HL-60/S4 treated with phorbol 12-myristate 13-acetate at 8.2 ng/mL for 4 days and 3 days (cell line): ENCODE results near the gene VILL.

ENCODE experiments used
- in situ Hi-C: fragments of 300-500 bp; cut with MboI; formaldehyde crosslinking; loops from 2 replicates; pipeline ENCODE4 v1.15.0; 2022; ENCODE audit warnings: low sequenced_read_pairs

Gene VILL

DNA sequence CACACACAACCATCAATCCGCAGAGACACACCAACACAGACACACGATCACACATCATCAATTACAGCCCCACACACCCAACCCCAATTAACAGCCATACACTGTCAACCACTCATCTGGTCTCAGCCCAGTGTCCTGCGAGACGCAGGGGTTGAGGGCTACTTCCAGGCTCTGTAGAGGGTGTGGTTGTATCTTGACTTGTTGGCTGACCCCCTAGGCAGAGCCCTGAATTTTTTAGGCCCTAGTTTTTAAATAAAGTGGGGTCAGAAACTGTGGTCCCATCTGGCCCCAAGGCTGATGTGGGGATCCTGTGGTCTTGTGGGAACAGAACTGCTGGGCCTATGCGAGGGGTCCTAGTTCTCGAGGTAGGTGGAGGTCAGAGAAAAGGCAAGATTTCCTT, 9.2 kb downstream of the VILL start:
- in situ Hi-C loops: no loop called here

DNA sequence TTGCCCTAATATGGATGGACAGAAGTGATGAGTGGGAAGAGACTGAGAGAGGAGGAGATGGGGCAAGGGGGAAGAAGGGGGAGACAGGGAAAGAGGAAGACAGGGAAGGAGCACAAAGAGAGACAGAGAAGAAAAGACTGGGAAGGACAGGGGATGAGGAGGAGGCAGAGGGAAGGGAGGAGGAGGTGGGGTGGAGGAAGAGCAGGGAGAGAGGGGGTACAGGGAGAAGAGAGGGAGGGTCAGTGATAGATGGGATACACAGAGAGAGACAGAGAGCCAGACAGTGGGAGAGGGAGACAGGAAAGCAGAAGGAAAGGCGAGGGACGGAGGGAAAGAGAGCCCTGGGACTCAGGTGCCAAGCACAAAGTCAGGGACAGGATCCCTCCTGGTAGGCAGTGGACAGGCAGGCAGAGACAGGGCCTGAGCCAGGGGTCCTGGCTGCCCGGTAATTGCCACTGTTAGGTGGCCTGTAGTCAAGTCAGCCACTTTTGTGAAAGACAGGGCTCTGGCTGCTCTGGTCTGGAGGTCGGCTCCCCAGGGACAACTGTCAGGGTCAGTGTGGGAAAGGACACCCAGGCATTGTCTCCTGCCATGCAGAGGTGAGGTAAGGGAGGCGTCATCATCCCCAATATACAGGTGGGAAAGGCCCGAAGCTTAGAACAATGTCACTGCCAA, 9.8 kb downstream of the VILL start:
- in situ Hi-C loops: no loop called here

DNA sequence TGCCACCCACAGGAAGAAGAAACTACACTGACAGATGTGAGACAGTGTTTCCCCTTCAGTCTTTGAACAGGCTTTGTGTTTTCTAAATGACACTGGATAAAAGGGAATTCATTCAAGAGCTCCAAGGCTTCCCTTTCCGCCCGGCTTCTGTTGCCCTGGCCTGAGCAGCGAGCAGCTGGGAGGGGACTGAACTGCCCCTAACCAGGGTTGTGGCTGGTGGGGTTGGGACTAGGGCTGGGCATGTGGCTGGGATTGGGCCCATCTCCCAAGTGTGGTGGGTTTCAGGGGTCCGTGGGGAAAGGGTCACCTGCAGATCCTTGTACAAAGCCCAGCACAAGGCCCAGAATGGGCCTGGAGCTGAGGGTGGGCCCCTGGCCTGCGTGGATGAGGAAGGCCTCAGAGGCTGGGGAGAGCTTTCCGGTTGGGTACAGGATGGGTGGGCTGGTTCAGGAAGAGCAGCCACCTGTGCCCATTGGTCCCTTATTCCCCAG, 10.4 kb downstream of the VILL start:
- in situ Hi-C loops: no loop called here

DNA sequence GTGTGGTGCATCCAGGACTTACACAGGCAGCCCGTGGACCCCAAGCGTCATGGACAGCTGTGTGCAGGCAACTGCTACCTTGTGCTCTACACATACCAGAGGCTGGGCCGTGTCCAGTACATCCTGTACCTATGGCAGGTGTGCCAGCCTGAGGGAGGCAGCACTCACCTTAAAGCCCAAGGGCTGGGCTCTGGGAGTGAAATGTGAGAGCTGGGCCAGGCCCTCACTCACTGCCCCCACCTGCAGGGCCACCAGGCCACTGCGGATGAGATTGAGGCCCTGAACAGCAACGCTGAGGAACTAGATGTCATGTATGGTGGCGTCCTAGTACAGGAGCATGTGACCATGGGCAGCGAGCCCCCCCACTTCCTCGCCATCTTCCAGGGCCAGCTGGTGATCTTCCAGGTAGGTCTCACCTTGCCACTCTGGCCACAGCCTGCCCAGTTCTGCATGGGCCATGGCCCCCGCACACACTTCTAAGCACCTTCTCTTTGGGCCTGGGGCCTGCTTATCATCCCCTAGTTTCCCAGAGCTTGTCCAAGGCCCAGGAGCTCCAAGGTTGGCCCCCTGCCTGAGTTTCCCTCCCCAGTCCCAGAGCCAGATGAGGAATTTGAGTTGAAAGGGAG, 11.0 kb downstream of the VILL start:
- in situ Hi-C loops: no loop called here

DNA sequence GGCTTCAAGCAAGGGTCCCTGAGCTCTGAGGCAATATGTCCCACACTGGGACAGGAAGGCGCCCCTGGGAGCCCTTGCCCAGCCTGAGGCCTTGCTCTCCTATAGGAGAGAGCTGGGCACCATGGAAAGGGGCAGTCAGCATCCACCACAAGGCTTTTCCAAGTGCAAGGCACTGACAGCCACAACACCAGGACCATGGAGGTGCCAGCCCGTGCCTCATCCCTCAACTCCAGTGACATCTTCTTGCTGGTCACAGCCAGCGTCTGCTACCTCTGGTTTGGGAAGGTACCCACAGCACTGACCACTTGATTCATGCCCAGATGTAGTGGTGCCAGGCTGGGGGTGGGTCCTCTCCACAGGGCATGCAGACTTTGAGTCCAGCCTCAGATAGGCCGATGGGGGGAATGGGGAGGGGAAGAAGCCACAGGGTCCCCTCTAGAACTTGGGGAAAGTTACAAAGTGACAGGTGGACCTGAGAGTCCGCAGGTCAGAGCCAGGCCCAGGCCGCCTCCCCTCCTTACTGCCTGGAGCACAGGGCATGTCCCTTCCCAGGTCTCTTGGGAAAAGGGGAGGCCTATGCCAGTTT, 11.8 kb downstream of the VILL start:
- in situ Hi-C loops: no loop called here

DNA sequence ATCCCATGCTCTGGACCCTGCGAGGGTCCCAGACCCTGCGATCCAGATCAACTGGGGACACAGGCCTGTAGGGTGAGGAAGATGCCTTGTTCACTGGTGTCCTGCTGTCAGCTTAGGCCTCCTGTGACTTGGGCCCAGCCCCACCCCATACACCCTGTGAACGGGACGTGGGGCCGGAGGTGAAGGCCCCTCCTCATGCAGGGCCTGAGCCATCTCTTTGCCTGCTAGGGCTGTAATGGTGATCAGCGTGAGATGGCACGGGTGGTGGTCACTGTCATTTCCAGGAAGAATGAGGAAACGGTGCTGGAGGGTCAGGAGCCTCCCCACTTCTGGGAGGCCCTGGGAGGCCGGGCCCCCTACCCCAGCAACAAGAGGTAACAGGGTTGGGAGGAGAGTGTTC, 12.4 kb downstream of the VILL start:
- in situ Hi-C loops: no loop called here

DNA sequence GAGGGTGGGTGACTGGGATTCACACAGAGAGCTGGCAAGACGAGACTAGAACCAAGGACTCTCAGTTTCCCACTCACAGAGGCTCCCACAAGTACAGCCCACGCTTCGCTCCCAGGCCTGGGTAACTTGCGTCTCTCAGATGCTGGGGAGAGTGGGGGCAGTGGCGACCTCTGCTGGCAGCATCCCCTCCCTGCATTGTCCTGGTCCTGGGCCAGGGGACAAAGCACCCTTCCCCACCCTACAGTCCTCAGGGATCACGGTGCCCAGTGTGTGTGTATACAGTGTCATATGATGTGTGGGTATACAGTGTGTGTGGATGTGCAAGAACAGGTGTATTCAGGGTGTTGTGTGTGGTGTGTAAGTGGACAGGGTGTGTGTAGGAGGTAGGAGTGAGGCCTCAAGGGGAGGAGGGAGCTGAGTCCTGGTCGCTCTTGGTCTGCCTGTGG, 12.8 kb downstream of the VILL start:
- in situ Hi-C loops: no loop called here

DNA sequence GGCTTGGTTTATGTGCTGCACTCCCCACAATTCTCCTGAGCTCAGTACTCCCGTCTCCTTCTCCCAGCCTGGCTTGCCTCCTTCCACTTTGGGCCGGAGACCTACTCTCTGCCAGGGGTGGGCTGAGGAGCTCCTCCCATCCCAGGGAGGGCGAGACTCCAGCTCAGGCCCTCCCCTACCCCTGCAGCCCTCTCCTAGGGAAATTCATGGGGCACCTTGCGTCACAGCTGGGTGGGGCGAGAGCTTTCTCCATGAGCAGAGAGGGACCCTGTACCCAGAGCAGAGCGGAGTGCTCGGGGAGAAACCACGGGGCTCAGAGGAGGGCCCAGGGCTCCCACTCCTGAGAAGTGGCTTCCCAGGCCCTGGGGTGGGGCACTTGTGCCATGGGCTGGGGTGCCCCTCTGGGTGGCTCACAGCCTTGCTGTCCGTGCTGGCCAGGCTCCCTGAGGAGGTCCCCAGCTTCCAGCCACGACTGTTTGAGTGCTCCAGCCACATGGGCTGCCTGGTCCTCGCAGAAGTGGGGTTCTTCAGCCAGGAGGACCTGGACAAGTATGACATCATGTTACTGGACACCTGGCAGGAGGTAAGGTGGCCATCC, 13.3 kb downstream of the VILL start:
- in situ Hi-C loops: no loop called here

DNA sequence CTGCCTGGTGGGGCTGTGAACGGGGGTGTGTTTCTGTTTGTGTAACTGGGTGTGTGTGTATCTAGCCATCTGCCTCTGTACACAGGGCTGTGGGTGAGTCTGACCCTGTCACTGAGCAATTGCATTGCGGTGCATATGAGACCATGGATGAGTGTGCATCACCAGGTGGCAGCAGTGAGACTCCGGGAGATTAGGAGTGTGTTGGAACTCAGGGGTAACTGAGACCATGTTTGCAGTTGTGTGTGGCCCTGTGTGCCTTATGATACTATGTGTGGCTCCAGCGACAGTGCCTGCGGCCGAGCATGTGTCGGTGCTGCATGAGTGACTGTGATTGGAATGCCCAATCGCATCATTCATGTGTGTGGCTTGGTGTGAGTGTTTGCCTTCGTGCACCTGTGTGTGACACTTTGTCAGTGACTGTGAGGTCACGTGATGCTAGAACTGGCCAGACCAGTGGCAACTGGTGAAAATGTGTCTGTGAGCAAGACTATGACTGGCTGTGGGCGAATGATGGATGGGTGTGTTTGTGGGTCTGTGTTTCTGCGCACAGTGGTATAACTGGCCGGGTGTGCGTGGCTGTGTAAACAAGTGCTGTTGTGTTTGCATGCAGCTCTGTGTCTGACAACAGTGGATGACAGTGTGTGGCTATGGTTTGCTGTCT, 14.0 kb downstream of the VILL start:
- in situ Hi-C loops: no loop called here

DNA sequence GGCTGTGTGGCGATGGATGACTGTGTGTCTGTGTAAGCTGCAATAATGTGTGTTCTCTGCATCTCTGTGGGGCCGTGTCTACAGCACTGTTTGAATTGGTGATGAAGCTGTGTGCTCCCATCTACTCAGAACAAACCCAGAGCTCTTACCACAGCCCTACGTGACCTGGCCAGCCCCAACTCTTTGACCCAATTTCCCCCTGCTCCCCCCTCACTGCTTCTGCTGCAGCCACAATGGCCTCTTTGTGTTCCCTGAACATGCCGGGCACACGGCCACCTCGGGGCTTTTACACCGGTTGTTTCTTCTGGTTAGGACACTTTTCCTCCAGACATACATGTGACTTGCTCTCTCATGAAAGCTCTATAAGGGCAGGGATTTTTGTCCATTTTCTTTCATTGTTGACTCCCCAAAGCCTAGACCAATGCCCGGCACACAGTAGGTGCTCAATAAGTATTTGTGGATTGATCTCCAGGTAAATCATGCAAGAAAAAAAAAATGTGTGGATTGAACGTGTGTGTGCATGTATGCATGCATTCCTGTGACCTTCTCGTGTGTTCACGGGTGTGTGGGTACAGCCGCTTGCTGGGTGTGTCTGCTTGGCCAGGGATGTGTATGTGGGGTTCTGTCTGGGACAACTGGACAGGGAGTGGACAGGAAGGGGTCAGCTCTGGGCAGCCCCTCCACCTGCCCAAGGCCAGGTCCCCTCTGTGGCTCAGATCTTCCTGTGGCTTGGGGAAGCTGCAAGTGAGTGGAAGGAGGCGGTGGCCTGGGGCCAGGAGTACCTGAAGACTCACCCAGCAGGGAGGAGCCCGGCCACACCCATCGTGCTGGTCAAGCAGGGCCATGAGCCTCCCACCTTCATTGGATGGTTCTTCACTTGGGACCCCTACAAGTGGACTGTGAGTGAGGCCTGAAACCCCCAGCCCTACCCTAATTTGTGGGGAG, 14.8 kb downstream of the VILL start:
- in situ Hi-C loops: no loop called here

DNA sequence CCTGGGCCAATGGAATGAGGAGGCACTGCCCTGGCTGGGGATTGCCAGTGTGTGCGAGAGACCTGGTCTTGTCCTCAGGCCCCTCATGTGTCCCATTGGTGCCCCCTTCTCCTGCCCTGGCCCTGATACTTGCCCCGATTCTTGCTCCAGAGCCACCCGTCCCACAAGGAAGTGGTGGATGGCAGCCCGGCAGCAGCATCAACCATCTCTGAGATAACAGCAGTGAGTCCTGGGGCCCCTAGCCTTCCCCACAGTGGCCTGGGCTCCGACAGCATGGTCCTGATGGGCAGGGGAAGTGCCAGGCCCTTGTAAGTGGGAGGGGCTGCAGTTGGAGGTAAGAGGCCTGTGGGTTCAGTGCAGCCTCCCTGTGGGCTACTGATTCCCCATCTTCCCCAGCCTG, 15.4 kb downstream of the VILL start:
- in situ Hi-C loops: no loop called here

DNA sequence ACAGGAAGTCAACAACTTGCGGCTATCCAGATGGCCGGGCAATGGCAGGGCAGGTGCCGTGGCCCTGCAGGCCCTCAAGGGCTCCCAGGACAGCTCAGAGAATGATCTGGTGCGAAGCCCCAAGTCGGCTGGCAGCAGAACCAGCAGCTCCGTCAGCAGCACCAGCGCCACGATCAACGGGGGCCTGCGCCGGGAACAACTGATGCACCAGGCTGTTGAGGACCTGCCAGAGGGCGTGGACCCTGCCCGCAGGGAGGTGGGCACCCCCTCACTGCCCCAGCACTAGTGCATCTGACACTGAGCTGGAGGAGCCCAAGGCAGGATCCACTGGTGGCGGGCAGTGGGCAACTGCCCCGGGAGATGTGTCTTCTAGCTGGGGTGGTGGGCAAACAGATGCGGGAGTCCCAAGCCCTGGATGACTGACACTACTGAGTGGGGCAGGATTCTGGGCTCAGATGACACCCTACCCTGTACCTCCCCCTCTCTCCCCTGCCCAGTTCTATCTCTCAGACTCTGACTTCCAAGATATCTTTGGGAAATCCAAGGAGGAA, 15.9 kb downstream of the VILL start:
- in situ Hi-C loops: no loop called here

DNA sequence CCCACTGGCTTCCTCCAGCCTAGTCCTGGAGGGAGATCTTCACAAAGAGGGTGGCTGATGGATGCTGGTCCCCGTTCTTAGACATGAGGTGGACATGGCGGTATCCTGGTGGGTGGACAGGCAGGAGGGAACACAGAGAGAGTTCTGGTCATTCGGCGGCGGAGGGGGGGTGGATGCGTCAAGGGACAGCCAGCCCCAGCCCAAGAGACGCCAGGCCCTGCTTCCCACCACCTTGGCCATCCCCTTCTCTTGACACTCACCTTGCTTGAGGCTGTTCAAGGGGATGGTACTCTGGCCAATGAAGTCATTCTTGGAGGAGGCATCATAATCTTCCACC, 17.1 kb downstream of the VILL start:
- in situ Hi-C loops: no loop called here

DNA sequence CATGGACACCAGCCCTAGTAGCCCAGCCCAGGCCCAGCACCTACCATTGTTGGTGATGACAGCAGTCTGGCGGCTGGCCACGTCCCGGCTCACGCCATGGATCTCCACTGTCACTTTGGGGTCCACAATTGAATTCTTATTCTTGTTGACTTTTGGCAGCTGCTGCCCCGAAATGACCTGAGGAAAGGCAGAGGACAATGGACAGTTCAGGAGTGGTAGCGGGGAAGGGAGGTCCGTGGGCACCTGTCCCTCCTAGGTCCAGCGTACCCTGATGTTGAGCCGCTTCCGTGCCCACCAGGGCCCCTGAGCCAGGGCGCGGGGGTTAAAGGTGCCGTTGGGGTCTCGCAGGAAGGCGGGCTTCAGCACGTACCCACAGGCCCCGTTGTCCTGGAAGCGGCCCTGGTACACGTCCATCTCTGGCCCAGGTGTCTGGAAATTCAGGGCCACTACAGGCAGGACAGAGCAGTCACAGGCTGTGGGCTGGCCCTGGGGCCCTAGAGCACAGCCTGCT, 17.7 kb downstream of the VILL start:
- in situ Hi-C loops: no loop called here

DNA sequence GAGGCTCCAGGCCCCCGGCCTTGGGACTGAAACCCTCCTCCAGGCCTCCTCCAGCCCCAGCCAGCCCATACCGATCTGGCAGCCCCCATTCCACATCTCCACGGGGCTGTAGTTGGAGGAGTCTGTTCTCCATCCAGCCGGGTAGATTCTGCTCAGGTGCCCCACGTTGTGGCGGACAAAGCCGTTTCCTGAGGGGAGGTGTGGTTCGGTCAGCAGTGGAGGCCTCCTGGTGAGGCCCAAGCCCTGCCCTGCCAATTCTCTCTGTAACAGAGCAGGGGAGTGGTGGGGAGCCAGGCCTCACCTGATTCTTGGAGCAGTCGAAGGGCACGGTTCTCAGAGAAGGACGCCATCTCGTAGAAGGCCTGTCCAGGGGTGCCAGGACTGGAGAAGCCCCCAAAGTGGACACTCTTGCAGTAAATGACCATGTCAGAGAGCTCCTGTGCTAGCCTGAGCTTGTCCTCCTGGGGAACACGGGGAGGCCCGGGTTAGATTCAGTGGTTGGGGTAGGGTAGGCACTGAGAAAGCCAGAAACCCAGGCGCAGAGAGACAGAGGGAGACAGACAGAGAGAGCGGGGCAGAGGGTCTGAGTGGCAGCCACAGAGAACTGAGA, 18.5 kb downstream of the VILL start:
- in situ Hi-C loops: no loop called here

DNA sequence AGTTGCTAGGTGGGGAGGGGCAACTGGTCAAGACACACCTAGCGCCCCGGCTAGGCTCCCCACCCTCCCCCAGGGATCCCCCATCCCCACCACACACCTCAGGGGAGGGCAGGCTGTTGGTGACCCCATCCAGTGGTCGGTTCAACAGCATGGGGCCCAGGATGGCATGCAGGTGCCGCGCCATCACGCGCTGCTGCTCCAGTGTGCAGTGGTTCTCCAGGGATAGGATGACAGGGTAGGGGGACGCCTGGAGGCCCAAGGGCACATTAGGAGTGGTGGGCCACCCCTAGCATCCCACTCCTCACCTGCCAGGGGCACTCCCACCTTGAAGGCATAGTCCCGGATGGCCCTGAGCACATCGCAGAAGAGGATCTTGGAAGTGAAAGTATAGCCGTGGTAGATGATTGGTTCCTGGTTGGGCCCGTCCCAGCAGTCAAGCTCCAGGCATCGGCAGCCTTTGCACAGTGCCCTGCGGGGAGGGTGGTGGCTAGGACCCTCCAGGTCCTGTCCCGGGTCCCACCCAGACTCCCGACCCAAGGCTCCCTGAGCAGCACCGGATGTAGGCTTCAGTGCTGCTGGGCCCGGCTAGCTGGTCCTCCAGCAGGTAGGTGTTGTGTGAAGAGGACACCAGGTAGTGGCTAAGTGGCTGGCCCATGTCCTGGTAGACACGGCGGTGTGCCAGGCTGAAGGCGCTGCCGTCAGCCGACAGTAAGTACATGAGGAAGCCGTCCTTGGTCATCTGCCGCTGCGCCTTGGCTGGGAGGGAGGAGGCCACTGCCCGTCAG, 19.4 kb downstream of the VILL start:
- in situ Hi-C loops: no loop called here

DNA sequence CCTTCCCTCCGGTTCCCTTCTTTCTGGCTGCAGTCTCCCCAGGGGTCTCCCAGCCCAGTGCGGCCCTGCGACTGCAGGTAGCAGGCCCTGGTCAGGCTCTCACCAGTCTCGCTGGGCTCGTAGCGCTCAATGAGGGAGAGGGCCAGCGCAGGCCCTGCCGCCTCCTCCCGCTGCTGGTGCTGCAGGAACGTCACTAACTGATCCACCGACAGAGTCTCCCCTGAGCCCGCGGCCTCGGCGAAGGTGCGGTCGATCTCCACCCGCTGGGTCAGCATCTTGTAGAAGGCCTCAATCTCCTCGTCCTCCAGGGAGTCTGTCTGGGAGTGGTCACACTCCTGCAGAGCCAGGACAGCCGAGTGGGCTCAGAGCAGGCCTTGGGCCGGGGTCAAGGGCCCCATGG, 20.5 kb downstream of the VILL start:
- in situ Hi-C loops: no loop called here

DNA sequence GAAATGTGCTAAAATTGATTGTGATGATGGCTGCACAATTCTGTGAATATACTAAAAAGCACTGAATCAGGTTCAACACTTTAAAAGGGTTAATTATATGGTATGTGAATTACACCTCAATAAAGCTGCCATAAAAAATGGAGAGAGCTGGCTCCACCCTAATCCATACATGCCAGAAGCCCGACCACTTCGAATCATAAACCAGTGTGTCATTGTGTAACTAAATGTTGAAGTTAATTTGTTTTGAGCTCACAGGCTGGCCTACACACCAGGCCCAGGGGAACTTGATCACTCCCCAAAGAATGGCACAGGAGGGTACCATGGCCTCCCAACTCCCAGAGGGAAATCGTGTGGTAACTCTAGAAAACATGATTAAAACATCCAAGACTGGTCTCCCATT, 24.9 kb downstream of the VILL start:
- in situ Hi-C loops: no loop called here

DNA sequence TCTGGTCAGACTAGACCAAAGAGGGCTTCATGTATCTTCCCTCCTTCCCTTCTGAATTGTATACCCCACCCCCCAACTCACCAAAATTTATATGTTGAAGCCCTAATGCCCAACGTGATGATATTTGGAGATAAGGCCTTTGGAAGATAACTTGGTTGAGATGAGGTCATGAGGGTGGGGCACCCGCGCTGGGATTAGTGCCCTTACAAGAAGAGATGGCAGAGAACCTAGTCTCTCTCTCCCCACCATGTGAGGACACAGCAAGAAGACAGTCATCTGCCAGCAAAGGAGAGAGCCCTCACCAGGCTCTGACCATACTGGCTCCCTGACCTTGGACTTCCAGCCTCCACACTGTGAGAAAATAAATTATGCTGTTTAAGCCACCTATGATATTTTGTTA, 25.4 kb downstream of the VILL start:
- in situ Hi-C loops: no loop called here
